Measurements from ENCODE around the gene HCK.

GRCh38 chr20:32126919-32127318, 74.9 kb downstream of the HCK start:
- TF ChIP-seq POLR2A (IDR thresholded peaks at IDR 0.05; ENCODE audit: low read length) (no peak), GATA1 (IDR thresholded peaks at IDR 0.05; ENCODE audit: low read depth, low read length) (no peak)

Measured in erythroblast (primary cell).